Right lobe of liver (tissue), 6 donors: ENCODE results near the gene ATP7B. TPM values are rescaled to one million over a fixed set of nuclear protein-coding genes. Genes with fewer than 3 reads are reported as not detected.

Experiments
- ATAC-seq, 4 donors: fragments of 200-7000 bp; cut with Tn5 transposase; one replicate each; pipeline ENCODE4 v1.9.1; 2020; ENCODE audit warnings: mild to moderate bottlenecking in 4 of 4, moderate library complexity in 4 of 4
- DNase-seq, 3 donors: peaks; one replicate each; pipeline ENCODE4 v3.0.0-alpha.2; 2020
- H3K27ac ChIP-seq, 3 donors: fragments of 200-600 bp; one replicate each; pipeline ENCODE4 v1.8.0; 2022
- H3K27me3 ChIP-seq, 2 donors: fragments of 200-600 bp; one replicate each; pipeline ENCODE4 v1.8.0; 2022
- H3K36me3 ChIP-seq, 4 donors: fragments of 200-600 bp; sonication (generic) in 1 of 4; one replicate each; pipeline versions ENCODE4 v1.5.1 to v1.8.0; 2017 to 2022; ENCODE audit warnings: control low read depth in 1 of 4
- H3K4me1 ChIP-seq, 4 donors: fragments of 200-600 bp; sonication (generic) in 1 of 4; one replicate each; pipeline versions ENCODE4 v1.5.1 to v1.8.0; 2017 to 2022; ENCODE audit warnings: control low read depth in 1 of 4
- H3K4me3 ChIP-seq, 3 donors: fragments of 200-600 bp; one replicate each; pipeline ENCODE4 v1.8.0; 2022
- H3K9me3 ChIP-seq, 4 donors: fragments of 200-600 bp; sonication (generic) in 1 of 4; one replicate each; pipeline versions ENCODE4 v1.5.1 to v1.8.0; 2017 to 2022; ENCODE audit warnings: control low read depth in 1 of 4
- CTCF ChIP-seq, 4 donors: fragments of 200-600 bp in 3 of 4; fragments of 450-650 bp in 1 of 4; IDR thresholded peaks; one replicate each; pipeline versions ENCODE4 v1.5.1 to v1.8.0; 2016 to 2022; ENCODE audit warnings: antibody characterized with exemption in 4 of 4, mild to moderate bottlenecking in 2 of 4
- POLR2A ChIP-seq: fragments of 450-650 bp; IDR thresholded peaks from one replicate; pipeline ENCODE4 v1.6.1; 2017; ENCODE audit warnings: antibody characterized with exemption, mild to moderate bottlenecking
- WGBS: methylation state at CpG from one replicate; pipeline ENCODE4 v1.1.6; 2018; ENCODE audit warnings: low coverage, low lambda C conversion rate; ENCODE audit not compliant: insufficient coverage; ENCODE audit errors: missing lambda C conversion rate; 5-methylcytosine and 5-hydroxymethylcytosine counted together
- intact Hi-C, 2 donors: fragments of 100-400 bp; cut with DNase I; formaldehyde crosslinking; loops; one replicate each; pipeline versions ENCODE4 v1.11.2 to v1.14.1; 2022
- total RNA-seq, 6 experiments: library from RNA; depleted of rRNA in 2 of 6; stranded (reverse); fragments of >200 nt in 2 of 6; fragmentation: NEBNext Ultra II Directional in 3 of 6; extraction: Animal tissue kit (Norgen Biotek cat#: 25700) in 3 of 6; gene quantifications; one replicate each; pipeline versions ENCODE4 v1.1.0 to v1.2.4, GENCODE V29; 2016 to 2023
- donor health status: DM: no; HTN: yes; CAD: no.
- donor health status: DM: no; HTN: no; CAD: no.
- donor health status: DM: no; HTN: no; CAD: no.
- donor health status: DM: no; HTN: yes; CAD: no.
- donor health status: DM: no; HTN: yes; CAD: no.

The ATP7B gene
- total RNA-seq, 6 experiments from 2014 or later = 17.1 to 27.6 (median 21.6) TPM

GRCh38 chr13:51894239-51894638 is 117.0 kb downstream of the ATP7B start:
- ATAC-seq (no peak), DNase-seq (no peak)
- intact Hi-C loops = loop anchor here in 1 of 2 donors (10.0 kb wide), 1 partner anchor 231 kb away; the partner anchor contains the start of gene NEK5
- H3K27me3 ChIP-seq = no peaks in the 10 kb centered on the region
- H3K4me3 ChIP-seq = no peak overlapping the region
- TF ChIP-seq CTCF (IDR thresholded peaks at IDR 0.05) (no peak), POLR2A (no peak)
- H3K36me3 ChIP-seq = no peaks in the 10 kb centered on the region
- H3K4me1 ChIP-seq = no peaks in the 10 kb centered on the region
- H3K9me3 ChIP-seq = no peaks in the 10 kb centered on the region
- H3K27ac ChIP-seq = no peak overlapping the region
- WGBS = 100% methylated on average over 2 of the region's 4 CpGs

GRCh38 chr13:51892657-51893056 is 118.6 kb downstream of the ATP7B start:
- Histone ChIP-seq H3K9me3 (no peaks in the 10 kb centered on the region), H3K4me1 (no peaks in the 10 kb centered on the region), H3K27me3 (no peaks in the 10 kb centered on the region), H3K36me3 (no peaks in the 10 kb centered on the region), H3K27ac (no peak overlapping the region), H3K4me3 (no peak overlapping the region)
- TF ChIP-seq POLR2A = no peak
- no peak for TF ChIP-seq CTCF (IDR thresholded peaks at IDR 0.05)
- DNase-seq = no peak
- intact Hi-C loops = loop anchor here in 1 of 2 donors (10.0 kb wide), 1 partner anchor 232 kb away; the partner anchor contains the start of gene NEK5
- no peak for ATAC-seq
- 73% methylated on average over 3 of the region's 3 CpGs for WGBS

- intact Hi-C loops = no loop called here
- H3K27ac ChIP-seq = no peak overlapping the region
- TF ChIP-seq CTCF (IDR thresholded peaks at IDR 0.05) (no peak), POLR2A (no peak)
- H3K9me3 ChIP-seq = no peaks in the 10 kb centered on the region
- no peak overlapping the region for H3K4me3 ChIP-seq
- no peaks in the 10 kb centered on the region for H3K36me3 ChIP-seq
- no peaks in the 10 kb centered on the region for H3K4me1 ChIP-seq
- H3K27me3 ChIP-seq = no peaks in the 10 kb centered on the region
- ATAC-seq (no peak), DNase-seq (no peak)
- WGBS = 92% methylated on average over 2 of the region's 2 CpGs
These were observed 123.8 kb downstream of the ATP7B start for GRCh38 chr13:51887468-51887867.

GRCh38 chr13:51885651-51886050 is 125.6 kb downstream of the ATP7B start:
- Histone ChIP-seq H3K27me3 (no peaks in the 10 kb centered on the region), H3K9me3 (no peaks in the 10 kb centered on the region), H3K27ac (no peak overlapping the region), H3K4me1 (no peaks in the 10 kb centered on the region), H3K36me3 (no peaks in the 10 kb centered on the region), H3K4me3 (no peak overlapping the region)
- no peak for TF ChIP-seq POLR2A
- TF ChIP-seq CTCF (IDR thresholded peaks at IDR 0.05) = no peak
- DNase-seq (no peak), ATAC-seq (no peak)
- WGBS = 83% methylated on average over 2 of the region's 2 CpGs
- intact Hi-C loops = no loop called here

- WGBS = 75% methylated on average over 4 of the region's 5 CpGs
- DNase-seq = no peak
- Histone ChIP-seq H3K27ac (no peak overlapping the region), H3K9me3 (no peaks in the 10 kb centered on the region), H3K36me3 (no peaks in the 10 kb centered on the region), H3K27me3 (no peaks in the 10 kb centered on the region), H3K4me3 (no peak overlapping the region), H3K4me1 (no peaks in the 10 kb centered on the region)
- intact Hi-C loops = no loop called here
- TF ChIP-seq CTCF (IDR thresholded peaks at IDR 0.05) (no peak), POLR2A (no peak)
- ATAC-seq = no peak
These were observed 128.0 kb downstream of the ATP7B start for GRCh38 chr13:51883226-51883600.
